Adrenal gland (tissue), 12 donors: ENCODE results near the gene TRIL. TPM values are rescaled to one million over a fixed set of nuclear protein-coding genes. Genes with fewer than 3 reads are reported as not detected.
A peak's percentile ranks its signal among the peaks of the same experiment; 100 is the strongest.

Experiments used
- DNase-seq, 7 donors: peaks; one replicate each; pipeline ENCODE4 v3.0.0-alpha.2; 2019 to 2020
- H3K27ac ChIP-seq, 5 donors: fragments of 200-600 bp; sonication (generic) in 4 of 5; 1 replicate in 3 of 5; 2 replicates in 2 of 5; pipeline versions ENCODE4 v1.5.1 to v1.8.0; 2016 to 2020; ENCODE audit warnings: mild to moderate bottlenecking in 1 of 5
- H3K27me3 ChIP-seq: fragments of 200-600 bp; 2 replicates; pipeline ENCODE4 v1.8.0; 2021
- H3K36me3 ChIP-seq, 2 donors: fragments of 200-600 bp; replicated peaks in 1 of 2; 1 replicate in 1 of 2; 2 replicates in 1 of 2; pipeline versions ENCODE4 v1.5.1 to v1.8.0; 2018 to 2022
- H3K4me1 ChIP-seq, 2 donors: fragments of 200-600 bp; replicated peaks in 1 of 2; 1 replicate in 1 of 2; 2 replicates in 1 of 2; pipeline versions ENCODE4 v1.5.1 to v1.8.0; 2018 to 2021
- H3K4me3 ChIP-seq, 4 donors: fragments of 200-600 bp; sonication (generic) in 3 of 4; one replicate each; pipeline ENCODE4 v1.5.1; 2016 to 2018
- H3K9me3 ChIP-seq, 3 donors: fragments of 200-600 bp; sonication (generic) in 1 of 3; replicated peaks in 1 of 3; 1 replicate in 2 of 3; 2 replicates in 1 of 3; pipeline versions ENCODE4 v1.5.1 to v1.8.0; 2016 to 2021
- CTCF ChIP-seq, 6 experiments: fragments of 450-650 bp in 4 of 6; fragments of 200-600 bp in 2 of 6; sonication (generic) in 1 of 6; IDR thresholded peaks; 1 replicate in 5 of 6; 2 replicates in 1 of 6; pipeline versions ENCODE4 v1.5.1 to v1.8.0; 2016 to 2021; ENCODE audit warnings: antibody characterized with exemption in 6 of 6, mild to moderate bottlenecking in 2 of 6, moderate library complexity in 1 of 6
- POLR2A ChIP-seq, 2 donors: fragments of 450-650 bp; IDR thresholded peaks; one replicate each; pipeline ENCODE4 v1.6.1; 2017; ENCODE audit warnings: antibody characterized with exemption in 2 of 2, mild to moderate bottlenecking in 2 of 2, moderate library complexity in 1 of 2
- WGBS, 4 donors: extraction: QIAGEN DNeasy Blood & Tissue Kit in 2 of 4; methylation state at CpG; one replicate each; pipeline versions ENCODE4 v1.1.5 to v1.1.7; 2013 to 2017; 5-methylcytosine and 5-hydroxymethylcytosine counted together
- intact Hi-C, 2 donors: fragments of 100-400 bp; cut with DNase I; formaldehyde crosslinking; loops; one replicate each; pipeline versions ENCODE4 v1.14.1 to v1.15.0; 2022 to 2023
- polyA plus RNA-seq, 3 donors: library from polyadenylated mRNA; stranded (reverse); fragments of 200-250 nt in 2 of 3; fragments of 350-450 nt in 1 of 3; fragmentation: Illumina TruSeq in 1 of 3; extraction: RNeasy Lipid Tissue Mini Kit (QIAGEN cat#74804) in 1 of 3; gene quantifications; one replicate each; pipeline ENCODE4 v1.2.3, GENCODE V29; 2013 to 2014
- total RNA-seq, 9 donors: library from RNA; depleted of rRNA in 4 of 9; stranded (reverse); fragments of >200 nt in 4 of 9; fragments of 120-200 nt in 1 of 9; fragmentation: NEBNext Ultra II Directional in 1 of 9; extraction: Animal tissue kit (Norgen Biotek cat#: 25700) in 1 of 9; gene quantifications; one replicate each; pipeline versions ENCODE4 v1.1.0 to v1.2.4, GENCODE V29; 2013 to 2023
- donor health status: healthy with polysubstance abuse.
- donor health status: Bipolar disorder and iron deficiency.
- donor health status: DM: yes; HTN: yes; CAD: no.
- donor health status: DM: no; HTN: no; CAD: no.
- donor health status: DM: no; HTN: no; CAD: no.
- donor health status: DM: yes; HTN: yes; CAD: no.

The TRIL gene
- total and polyA plus RNA-seq, 12 donors: 1.3 to 17.1 (median 5.1) TPM

- peak overlapping the region in 2 of 4 donors; percentile 12 to 58 for H3K4me3 ChIP-seq
- H3K36me3 ChIP-seq: no peaks in the 10 kb centered on the region
- intact Hi-C loops: loop anchor here in 1 of 2 donors (5.0 kb wide), 1 partner anchor 145 kb away; no protein-coding TSS in a partner anchor
- DNase-seq: peak in 2 of 7 donors; percentile 16 to 20
- WGBS, 4 donors: 1 to 20% (median 3%) methylated on average over 4 to 47 of the region's 47 CpGs
- H3K9me3 ChIP-seq: no peaks in the 10 kb centered on the region
- TF ChIP-seq POLR2A (IDR thresholded peaks at IDR 0.05) (no peak), CTCF (IDR thresholded peaks at IDR 0.05) (no peak)
- peaks cover 6 to 32% of the 10 kb centered on the region in 2 donors for H3K4me1 ChIP-seq
- H3K27me3 ChIP-seq: peaks cover 36% of the 10 kb centered on the region
- peak overlapping the region in 2 of 5 donors; percentile 58 to 68 for H3K27ac ChIP-seq
Observed at GRCh38 chr7:28957751-28958234, 337 bp downstream of the TRIL start.

- TF ChIP-seq POLR2A (IDR thresholded peaks at IDR 0.05): no peak
- TF ChIP-seq CTCF (IDR thresholded peaks at IDR 0.05): no peak
- intact Hi-C loops: loop anchor here in 1 of 2 donors (5.0 kb wide), 1 partner anchor 145 kb away; no protein-coding TSS in a partner anchor
- Histone ChIP-seq H3K36me3 (no peaks in the 10 kb centered on the region), H3K9me3 (no peaks in the 10 kb centered on the region), H3K27ac (peak overlapping the region in 2 of 5 donors; percentile 58 to 68), H3K4me3 (peak overlapping the region in 2 of 4 donors; percentile 36 to 58), H3K4me1 (peaks cover 6 to 32% of the 10 kb centered on the region in 2 donors), H3K27me3 (peaks cover 36% of the 10 kb centered on the region)
- 12 to 64% (median 15%) methylated on average over 16 to 59 of the region's 59 CpGs for WGBS, 4 donors
- peak in 4 of 7 donors; percentile 22 to 61 (median 29) for DNase-seq
Observed at GRCh38 chr7:28957064-28957750, 923 bp downstream of the TRIL start.

- 3 to 15% (median 6%) methylated on average over 6 to 39 of the region's 39 CpGs for WGBS, 4 donors
- Histone ChIP-seq H3K36me3 (no peaks in the 10 kb centered on the region), H3K9me3 (no peaks in the 10 kb centered on the region), H3K4me3 (peak overlapping the region in 2 of 4 donors; percentile 36 to 58), H3K27me3 (peaks cover 36% of the 10 kb centered on the region), H3K4me1 (peaks cover 6 to 32% of the 10 kb centered on the region in 2 donors), H3K27ac (peak overlapping the region in 2 of 5 donors; percentile 58 to 68)
- intact Hi-C loops: loop anchor here in 1 of 2 donors (5.0 kb wide), 1 partner anchor 146 kb away; no protein-coding TSS in a partner anchor
- peak; percentile 18 to 63 (median 37) for TF ChIP-seq CTCF (IDR thresholded peaks at IDR 0.05)
- no peak for TF ChIP-seq POLR2A (IDR thresholded peaks at IDR 0.05)
- DNase-seq: peak in 5 of 7 donors; percentile 31 to 78 (median 43)
Observed at GRCh38 chr7:28956608-28957063, 1.5 kb downstream of the TRIL start.
